ENCODE measurements around the gene OSTN.

- TF ChIP-seq EZH2 (IDR thresholded peaks at IDR 0.05; ENCODE audit: borderline replicate concordance, insufficient read depth, low read depth, low read length, poor library complexity, severe bottlenecking) (no peak), CTCF (IDR thresholded peaks at IDR 0.05) (no peak)
Observed at GRCh38 chr3:191253089-191253799, 54.2 kb downstream of the OSTN start.

Data from B cell (primary cell).